Kidney epithelial cell (primary cell): ENCODE data around the gene LETM1. TPM values are rescaled to one million over a fixed set of nuclear protein-coding genes. Genes with fewer than 3 reads are reported as not detected.

Experiments used
- DNase-seq: peaks from one replicate; pipeline ENCODE4 v3.0.0-alpha.2; 2010; ENCODE audit warnings: low read depth
- H3K27me3 ChIP-seq: 2 replicates; pipeline ENCODE4 v1.6.0; 2011; ENCODE audit warnings: low read length; ENCODE audit not compliant: control insufficient read depth, insufficient read depth
- H3K36me3 ChIP-seq: 2 replicates; pipeline ENCODE4 v1.5.1; 2011; ENCODE audit warnings: low read length; ENCODE audit not compliant: control insufficient read depth, insufficient read depth
- H3K4me3 ChIP-seq: 2 replicates; pipeline ENCODE4 v1.5.1; 2011; ENCODE audit warnings: low read depth, mild to moderate bottlenecking, control low read depth, low read length
- CTCF ChIP-seq: IDR thresholded peaks from 2 replicates; pipeline ENCODE4 v1.5.1; 2011; ENCODE audit warnings: mild to moderate bottlenecking, moderate library complexity, low read length, control low read depth, inconsistent platforms; ENCODE audit not compliant: insufficient read depth, poor library complexity, severe bottlenecking
- total RNA-seq: library from RNA; depleted of rRNA; stranded (reverse); fragments of >200 nt; gene quantifications from 2 replicates; pipeline ENCODE4 v1.2.3, GENCODE V29; 2015

The LETM1 gene
- 41.5 and 49.0 TPM in 2 replicates for total RNA-seq

GRCh38 chr4:1856071-1856942, at the start of gene LETM1:
LETM1 (minus strand) TSS chr4:1856156; CDS start chr4:1855950, 206 bp downstream.
- Histone ChIP-seq H3K4me3 (peak within 1 kb of the TSS; percentile 92), H3K27me3 (no peaks in the 10 kb centered on the region), H3K36me3 (no peaks in the 10 kb centered on the region)
- TF ChIP-seq CTCF, result no peak
- DNase-seq, result peak; percentile 82

GRCh38 chr4:1904042-1904441, 48.1 kb upstream of the LETM1 start:
- Histone ChIP-seq H3K36me3 (peaks cover 3% of the 10 kb centered on the region), H3K27me3 (no peaks in the 10 kb centered on the region), H3K4me3 (no peak overlapping the region)
- DNase-seq, result no peak
- no peak for TF ChIP-seq CTCF

GRCh38 chr4:1903035-1903434, 47.1 kb upstream of the LETM1 start:
- Histone ChIP-seq H3K36me3 (peaks cover 3% of the 10 kb centered on the region), H3K27me3 (no peaks in the 10 kb centered on the region), H3K4me3 (no peak overlapping the region)
- DNase-seq, result no peak
- no peak for TF ChIP-seq CTCF

- DNase-seq, result no peak
- Histone ChIP-seq H3K4me3 (no peak overlapping the region), H3K27me3 (no peaks in the 10 kb centered on the region), H3K36me3 (peaks cover 3% of the 10 kb centered on the region)
- no peak for TF ChIP-seq CTCF
Measured at GRCh38 chr4:1902243-1902642, 46.3 kb upstream of the LETM1 start.

GRCh38 chr4:1901127-1901526, 45.2 kb upstream of the LETM1 start:
- no peaks in the 10 kb centered on the region for H3K27me3 ChIP-seq
- H3K4me3 ChIP-seq, result no peak overlapping the region
- peaks cover 3% of the 10 kb centered on the region for H3K36me3 ChIP-seq
- TF ChIP-seq CTCF, result no peak
- DNase-seq, result no peak
